HepG2 (cell line): Measurements from ENCODE around the gene DIAPH1. TPM values are rescaled to one million over a fixed set of nuclear protein-coding genes. Genes with fewer than 3 reads are reported as not detected.

Experiments
- ATAC-seq: fragments of 200-7000 bp; cut with Tn5 transposase; 3 replicates; pipeline ENCODE4 v1.9.1; 2020; ENCODE audit warnings: mild to moderate bottlenecking, moderate library complexity
- BruUV-seq: library from RNA; stranded (reverse); fragments of 400-500 nt; replicated peaks from 2 replicates; lab custom pipeline; 2021; lab: Mats Ljungman, UMichigan
- CTCF ChIA-PET: fragments of 300-600 bp; formaldehyde crosslinking; extraction: SDS; loops from one replicate; lab custom pipeline; 2021; ENCODE audit warnings: low total read pairs, inconsistent platforms, low intra/inter-chr PET ratio; lab: Yijun Ruan, JAX
- POLR2A ChIA-PET: fragments of 350-600 bp; sonication (Branson Sonifier 250); formaldehyde crosslinking; loops from one replicate; lab custom pipeline; 2020; ENCODE audit warnings: antibody characterized with exemption, inconsistent platforms; lab: Yijun Ruan, JAX
- DNase-seq: peaks from one replicate; pipeline ENCODE4 v3.0.0-alpha.2; 2015; ENCODE audit warnings: low spot score
- FAIRE-seq: peaks from 3 replicates; lab custom pipeline; 2011; peaks lifted over from hg19 to GRCh38; lab: Jason Lieb, UNC
- H2AFZ ChIP-seq: one replicate; pipeline ENCODE4 v1.6.1; 2011; ENCODE audit warnings: low read length, inconsistent platforms
- H3K27ac ChIP-seq: fragments of 300-600 bp; 3 replicates; pipeline ENCODE4 v1.8.0; 2011; ENCODE audit warnings: mixed run types, mild to moderate bottlenecking, mixed read lengths, low read length, inconsistent platforms; ENCODE audit not compliant: insufficient read depth; ENCODE audit errors: extremely low read length
- H3K27me3 ChIP-seq, 2 experiments: fragments of 200-600 bp in 1 of 2; 2 replicates in 1 of 2; 3 replicates in 1 of 2; pipeline versions ENCODE4 v1.6.0 to v1.8.0; 2011; ENCODE audit warnings: low read length in 2 of 2, mild to moderate bottlenecking in 2 of 2, moderate library complexity in 2 of 2, inconsistent platforms in 1 of 2; ENCODE audit not compliant: insufficient read depth in 2 of 2, control insufficient read depth in 1 of 2
- H3K36me3 ChIP-seq, 2 experiments: fragments of 200-600 bp in 1 of 2; replicated peaks in 1 of 2; 2 replicates in 1 of 2; 3 replicates in 1 of 2; pipeline versions ENCODE4 v1.5.1 to v1.8.0; 2011; ENCODE audit warnings: low read length in 2 of 2, inconsistent platforms in 1 of 2; ENCODE audit not compliant: insufficient read depth in 2 of 2, control insufficient read depth in 1 of 2
- H3K4me1 ChIP-seq: 2 replicates; pipeline ENCODE4 v1.5.1; 2012; ENCODE audit warnings: low read length, inconsistent platforms; ENCODE audit not compliant: insufficient read depth
- H3K4me2 ChIP-seq: 2 replicates; pipeline ENCODE4 v1.6.0; 2011; ENCODE audit warnings: low read depth, low read length, inconsistent platforms
- H3K4me3 ChIP-seq, 3 experiments: fragments of 200-600 bp in 1 of 3; sonication (generic), shearing (Covaris generic) in 1 of 3; replicated peaks in 1 of 3; 2 replicates each; pipeline ENCODE4 v1.5.1; 2011 to 2016; ENCODE audit warnings: low read length in 3 of 3, inconsistent platforms in 2 of 3, low read depth in 2 of 3, mild to moderate bottlenecking in 2 of 3, control low read depth in 1 of 3, mixed read lengths in 1 of 3; ENCODE audit not compliant: insufficient read depth in 1 of 3
- H3K79me2 ChIP-seq: one replicate; pipeline ENCODE4 v1.6.1; 2011; ENCODE audit warnings: low read length, inconsistent platforms; ENCODE audit not compliant: insufficient read depth
- H3K9ac ChIP-seq: 2 replicates; pipeline ENCODE4 v1.6.0; 2011; ENCODE audit warnings: mild to moderate bottlenecking, low read depth, low read length, inconsistent platforms; ENCODE audit not compliant: insufficient read depth
- H3K9me3 ChIP-seq: 2 replicates; pipeline ENCODE4 v1.5.1; 2012; ENCODE audit warnings: mild to moderate bottlenecking, low read length
- H4K20me1 ChIP-seq: 2 replicates; pipeline ENCODE4 v1.6.0; 2011; ENCODE audit warnings: inconsistent platforms, mild to moderate bottlenecking, low read length, moderate library complexity; ENCODE audit not compliant: insufficient read depth
- AGO2 ChIP-seq: fragments of 200-400 bp; formaldehyde crosslinking; optimal IDR thresholded peaks from 2 replicates; pipeline ENCODE3; 2017; ENCODE audit warnings: mild to moderate bottlenecking, low read depth, low read length, moderate library complexity
- ARID2 ChIP-seq: sonication (generic); formaldehyde crosslinking; IDR thresholded peaks from 2 replicates; pipeline ENCODE4 v1.8.1; 2022; ENCODE audit warnings: mild to moderate bottlenecking, missing genetic modification reagents, borderline replicate concordance
- FOXJ3 ChIP-seq: sonication (generic); formaldehyde crosslinking; IDR thresholded peaks from 2 replicates; pipeline ENCODE4 v1.4.0; 2020; ENCODE audit warnings: missing genetic modification reagents, mild to moderate bottlenecking, borderline replicate concordance
- RBM22 ChIP-seq: fragments of 200-400 bp; formaldehyde crosslinking; optimal IDR thresholded peaks from 2 replicates; pipeline ENCODE3; 2017; ENCODE audit warnings: mild to moderate bottlenecking, low read length, moderate library complexity
- REL ChIP-seq: sonication (generic); formaldehyde crosslinking; conservative IDR thresholded peaks from 2 replicates; pipeline ENCODE4 v1.8.0; 2022; ENCODE audit warnings: mild to moderate bottlenecking, missing genetic modification reagents, moderate library complexity
- SNRNP70 ChIP-seq: fragments of 200-400 bp; formaldehyde crosslinking; IDR thresholded peaks from 2 replicates; pipeline ENCODE4 v1.6.1; 2017; ENCODE audit warnings: mild to moderate bottlenecking, low read depth, low read length, moderate library complexity
- ZNF207 ChIP-seq: fragments of 450-650 bp; IDR thresholded peaks from 2 replicates; pipeline ENCODE4 v1.6.1; 2016; ENCODE audit warnings: antibody characterized with exemption, borderline replicate concordance
- ZNF3 ChIP-seq: IDR thresholded peaks from 2 replicates; pipeline ENCODE4 v1.7.0; 2017; ENCODE audit warnings: inconsistent platforms
- ZNF484 ChIP-seq: sonication (generic); formaldehyde crosslinking; IDR thresholded peaks from 2 replicates; pipeline ENCODE4 v1.5.1; 2020; ENCODE audit warnings: mild to moderate bottlenecking, low read depth, missing genetic modification reagents, borderline replicate concordance
- ZNF503 ChIP-seq: sonication (generic); formaldehyde crosslinking; IDR thresholded peaks from 2 replicates; pipeline ENCODE4 v1.4.0; 2020; ENCODE audit warnings: missing genetic modification reagents
- ZNF7 ChIP-seq: IDR thresholded peaks from 2 replicates; pipeline ENCODE4 v1.6.1; 2016; ENCODE audit warnings: missing biosample characterization, missing genetic modification reagents
- ZNF749 ChIP-seq: sonication (generic); formaldehyde crosslinking; IDR thresholded peaks from 2 replicates; pipeline ENCODE4 v1.8.0; 2022; ENCODE audit warnings: mild to moderate bottlenecking, missing genetic modification reagents, moderate library complexity, borderline replicate concordance
- ZNF777 ChIP-seq: sonication (generic); formaldehyde crosslinking; IDR thresholded peaks from 2 replicates; pipeline ENCODE4 v1.4.0; 2020; ENCODE audit warnings: missing genetic modification reagents
- ZNF83 ChIP-seq: sonication (generic); formaldehyde crosslinking; IDR thresholded peaks from 2 replicates; pipeline ENCODE4 v1.4.0; 2020; ENCODE audit warnings: missing genetic modification reagents, mild to moderate bottlenecking, borderline replicate concordance
- ZNF878 ChIP-seq: sonication (generic); formaldehyde crosslinking; IDR thresholded peaks from 2 replicates; pipeline ENCODE4 v1.8.1; 2023; ENCODE audit warnings: mild to moderate bottlenecking, missing genetic modification reagents, moderate library complexity
- WGBS: methylation state at CpG from one replicate; pipeline ENCODE4 v1.1.6; 2017; ENCODE audit warnings: low lambda C conversion rate; 5-methylcytosine and 5-hydroxymethylcytosine counted together
- in situ Hi-C: cut with HindIII; loops from 2 replicates; pipeline ENCODE4 v1.10.0; 2017; ENCODE audit warnings: low pct_unique_long_range_greater_than_20kb; ENCODE audit not compliant: extremely low pct_ligation_motif_present
- intact Hi-C: fragments of 100-400 bp; cut with micrococcal nuclease; formaldehyde crosslinking; loops from one replicate; pipeline ENCODE4 v1.10.0; 2022; ENCODE audit not compliant: unreplicated experiment
- polyA plus RNA-seq, 8 experiments: library from polyadenylated mRNA; depleted of rRNA in 3 of 8; stranded (reverse) in 7 of 8; unstranded in 1 of 8; fragments of >200 nt; fragmentation: Illumina TruSeq in 4 of 8; extraction: Trizol in 4 of 8; gene quantifications; 2 replicates each; pipeline versions ENCODE4 v1.2.1 to v1.2.3, GENCODE V29; 2011 to 2016; ENCODE audit warnings: low read depth in 4 of 8, missing spikeins in 1 of 8, mixed read lengths in 1 of 8; ENCODE audit not compliant: insufficient read depth in 1 of 8
- total RNA-seq, 5 experiments: library from RNA; depleted of rRNA; stranded (reverse); fragments of >200 nt; fragmentation: Illumina TruSeq; extraction: Trizol; gene quantifications; 2 replicates each; pipeline ENCODE4 v1.2.3, GENCODE V29; 2016; ENCODE audit warnings: low read depth in 1 of 5
- TF ChIP-seq, protein P1 (sequence below): sonication (generic); formaldehyde crosslinking; IDR thresholded peaks from 2 replicates; pipeline ENCODE4 v1.5.1; 2020; ENCODE audit warnings: missing genetic modification reagents, mild to moderate bottlenecking, borderline replicate concordance

DIAPH1 gene
- total and polyA plus RNA-seq, 2 of the 13 experiments (the other 11 are each of a cell fraction or from before 2014, with no cell fraction given): 25.1 to 33.9 TPM

DNA sequence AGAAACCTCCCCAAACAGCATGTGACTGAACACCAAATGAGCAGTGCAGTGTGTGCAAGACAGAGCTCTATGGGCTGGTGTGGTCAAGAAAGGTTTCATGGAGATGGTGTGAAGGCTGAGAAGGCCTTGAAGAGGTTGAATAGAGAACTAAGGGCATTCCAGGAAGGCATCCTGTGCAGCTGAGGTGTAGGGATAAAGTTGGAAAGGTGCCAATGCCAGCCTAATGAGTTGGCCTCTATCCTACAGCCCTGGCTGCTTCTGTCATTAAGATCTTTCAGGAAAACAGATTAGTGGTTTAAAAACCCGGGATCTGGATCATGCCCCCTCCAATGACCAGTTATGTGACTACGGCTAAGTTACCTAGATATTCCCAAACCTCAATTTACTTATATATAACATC is 13.8 kb upstream of the DIAPH1 start:
- intact Hi-C loops (no loop called here), in situ Hi-C loops (no loop called here)
- Histone ChIP-seq H3K27ac (no peak overlapping the region), H3K79me2 (peaks cover 48% of the 10 kb centered on the region), H3K4me2 (no peak overlapping the region), H4K20me1 (peaks cover 7% of the 10 kb centered on the region), H3K27me3 (no peaks in the 10 kb centered on the region; a peak in 1 of 5 replicates), H3K4me3 (no peak overlapping the region), H3K4me1 (peaks cover 31% of the 10 kb centered on the region), H2AFZ (no peak overlapping the region), H3K36me3 (peaks cover 17 to 42% of the 10 kb centered on the region in 2 experiments), H3K9ac (no peak overlapping the region), H3K9me3 (no peaks in the 10 kb centered on the region)
- DNase-seq: no peak
- TF ChIP-seq RBM22: no peak
- no peak for TF ChIP-seq ZNF777 (CRISPR knock-in tag)
- TF ChIP-seq REL: no peak
- TF ChIP-seq ZNF749: no peak
- no peak for TF ChIP-seq ZNF503
- TF ChIP-seq ZNF7 (CRISPR knock-in tag): no peak
- no peak for TF ChIP-seq FOXJ3 (CRISPR knock-in tag)
- no peak for TF ChIP-seq ZNF878 (CRISPR knock-in tag)
- no peak for TF ChIP-seq ZNF207
- TF ChIP-seq, protein P1, sequence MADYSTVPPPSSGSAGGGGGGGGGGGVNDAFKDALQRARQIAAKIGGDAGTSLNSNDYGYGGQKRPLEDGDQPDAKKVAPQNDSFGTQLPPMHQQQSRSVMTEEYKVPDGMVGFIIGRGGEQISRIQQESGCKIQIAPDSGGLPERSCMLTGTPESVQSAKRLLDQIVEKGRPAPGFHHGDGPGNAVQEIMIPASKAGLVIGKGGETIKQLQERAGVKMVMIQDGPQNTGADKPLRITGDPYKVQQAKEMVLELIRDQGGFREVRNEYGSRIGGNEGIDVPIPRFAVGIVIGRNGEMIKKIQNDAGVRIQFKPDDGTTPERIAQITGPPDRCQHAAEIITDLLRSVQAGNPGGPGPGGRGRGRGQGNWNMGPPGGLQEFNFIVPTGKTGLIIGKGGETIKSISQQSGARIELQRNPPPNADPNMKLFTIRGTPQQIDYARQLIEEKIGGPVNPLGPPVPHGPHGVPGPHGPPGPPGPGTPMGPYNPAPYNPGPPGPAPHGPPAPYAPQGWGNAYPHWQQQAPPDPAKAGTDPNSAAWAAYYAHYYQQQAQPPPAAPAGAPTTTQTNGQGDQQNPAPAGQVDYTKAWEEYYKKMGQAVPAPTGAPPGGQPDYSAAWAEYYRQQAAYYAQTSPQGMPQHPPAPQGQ (CRISPR knock-in tag): no peak
- no peak for TF ChIP-seq ZNF3 (CRISPR knock-in tag)
- no peak for TF ChIP-seq AGO2
- no peak for TF ChIP-seq SNRNP70
- TF ChIP-seq ZNF484 (CRISPR knock-in tag): no peak
- TF ChIP-seq ARID2 (CRISPR knock-in tag): no peak
- TF ChIP-seq ZNF83: no peak
- ChIA-PET POLR2A (interaction anchor here (1.0 to 1.6 kb wide), 2 partner anchors 18 to 312 kb away, joined by 3 read pairs; partner anchors contain the start of genes FCHSD1 and TAF7), CTCF (no interaction called here)
- ATAC-seq: no peak
- 97% methylated on average over 2 of the region's 2 CpGs for WGBS
- no peak for FAIRE-seq
- BruUV-seq: no TSS peak
